Prostate gland (tissue), 2 donors: ENCODE measurements around the gene KCNJ13.

Experiments used
- POLR2A ChIP-seq: fragments of 450-650 bp; IDR thresholded peaks from one replicate; pipeline ENCODE4 v1.6.1; 2016; ENCODE audit warnings: antibody characterized with exemption, mild to moderate bottlenecking
- POLR2AphosphoS5 ChIP-seq: sonication (generic); formaldehyde crosslinking; IDR thresholded peaks from one replicate; pipeline ENCODE4 v1.6.1; 2017; ENCODE audit warnings: antibody characterized with exemption
- TF ChIP-seq, protein P1 (sequence below), 4 experiments: fragments of 200-600 bp in 2 of 4; fragments of 450-650 bp in 2 of 4; sonication (generic) in 2 of 4; IDR thresholded peaks; 1 replicate in 3 of 4; 2 replicates in 1 of 4; pipeline ENCODE4 v1.5.1; 2016 to 2019; ENCODE audit warnings: antibody characterized with exemption in 4 of 4, mild to moderate bottlenecking in 2 of 4, moderate library complexity in 2 of 4

DNA sequence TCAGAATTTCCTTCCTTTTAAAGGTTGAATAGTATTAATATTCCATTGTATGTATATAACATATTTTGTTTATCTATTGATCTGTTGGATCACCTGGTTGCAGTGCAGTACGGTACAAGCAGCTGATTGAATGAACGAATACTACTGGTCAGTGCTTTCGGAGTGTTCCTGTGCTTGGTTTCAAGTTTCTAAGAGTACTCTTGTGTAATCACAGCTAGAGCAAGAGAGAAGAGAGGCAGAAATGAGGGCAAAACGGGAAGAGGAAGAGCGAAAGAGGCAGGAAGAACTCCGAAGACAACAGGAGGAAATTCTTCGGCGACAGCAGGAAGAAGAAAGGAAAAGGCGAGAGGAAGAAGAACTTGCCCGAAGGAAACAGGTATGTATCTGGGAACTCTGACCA, 40.3 kb upstream of the KCNJ13 start:
- TF ChIP-seq, protein P1, sequence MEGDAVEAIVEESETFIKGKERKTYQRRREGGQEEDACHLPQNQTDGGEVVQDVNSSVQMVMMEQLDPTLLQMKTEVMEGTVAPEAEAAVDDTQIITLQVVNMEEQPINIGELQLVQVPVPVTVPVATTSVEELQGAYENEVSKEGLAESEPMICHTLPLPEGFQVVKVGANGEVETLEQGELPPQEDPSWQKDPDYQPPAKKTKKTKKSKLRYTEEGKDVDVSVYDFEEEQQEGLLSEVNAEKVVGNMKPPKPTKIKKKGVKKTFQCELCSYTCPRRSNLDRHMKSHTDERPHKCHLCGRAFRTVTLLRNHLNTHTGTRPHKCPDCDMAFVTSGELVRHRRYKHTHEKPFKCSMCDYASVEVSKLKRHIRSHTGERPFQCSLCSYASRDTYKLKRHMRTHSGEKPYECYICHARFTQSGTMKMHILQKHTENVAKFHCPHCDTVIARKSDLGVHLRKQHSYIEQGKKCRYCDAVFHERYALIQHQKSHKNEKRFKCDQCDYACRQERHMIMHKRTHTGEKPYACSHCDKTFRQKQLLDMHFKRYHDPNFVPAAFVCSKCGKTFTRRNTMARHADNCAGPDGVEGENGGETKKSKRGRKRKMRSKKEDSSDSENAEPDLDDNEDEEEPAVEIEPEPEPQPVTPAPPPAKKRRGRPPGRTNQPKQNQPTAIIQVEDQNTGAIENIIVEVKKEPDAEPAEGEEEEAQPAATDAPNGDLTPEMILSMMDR (IDR thresholded peaks at IDR 0.05): no peak
- TF ChIP-seq POLR2A: no peak
- TF ChIP-seq POLR2AphosphoS5: no peak
